Mesodermal cell (in vitro differentiated cells): Measurements from ENCODE around the gene MVB12B.

Experiments
- H3K27ac ChIP-seq: 2 replicates; pipeline ENCODE4 v1.7.0; 2013; ENCODE audit warnings: mild to moderate bottlenecking, low read depth, low read length, moderate library complexity; ENCODE audit not compliant: severe bottlenecking
- H3K36me3 ChIP-seq: 2 replicates; pipeline ENCODE4 v1.7.1; 2013; ENCODE audit warnings: mild to moderate bottlenecking, low read length, moderate library complexity; ENCODE audit not compliant: control insufficient read depth, insufficient read depth
- H3K4me1 ChIP-seq: one replicate; pipeline ENCODE4 v1.7.1; 2013; ENCODE audit warnings: mild to moderate bottlenecking, low read length; ENCODE audit not compliant: insufficient read depth, control insufficient read depth, poor library complexity, severe bottlenecking
- H3K4me3 ChIP-seq: 2 replicates; pipeline ENCODE4 v1.7.0; 2013; ENCODE audit warnings: low read length, control low read depth, mild to moderate bottlenecking; ENCODE audit not compliant: insufficient read depth, poor library complexity, severe bottlenecking; ENCODE audit errors: extremely low read depth
- H3K9me3 ChIP-seq: 2 replicates; pipeline ENCODE4 v1.7.1; 2013; ENCODE audit warnings: mild to moderate bottlenecking, low read length, moderate library complexity; ENCODE audit not compliant: control insufficient read depth
- WGBS, 2 experiments: methylation state at CpG; one replicate each; pipeline ENCODE4 v1.1.5; 2013; ENCODE audit warnings: missing lambda C conversion rate in 2 of 2; ENCODE audit not compliant: insufficient coverage in 2 of 2; 5-methylcytosine and 5-hydroxymethylcytosine counted together

The MVB12B gene

DNA sequence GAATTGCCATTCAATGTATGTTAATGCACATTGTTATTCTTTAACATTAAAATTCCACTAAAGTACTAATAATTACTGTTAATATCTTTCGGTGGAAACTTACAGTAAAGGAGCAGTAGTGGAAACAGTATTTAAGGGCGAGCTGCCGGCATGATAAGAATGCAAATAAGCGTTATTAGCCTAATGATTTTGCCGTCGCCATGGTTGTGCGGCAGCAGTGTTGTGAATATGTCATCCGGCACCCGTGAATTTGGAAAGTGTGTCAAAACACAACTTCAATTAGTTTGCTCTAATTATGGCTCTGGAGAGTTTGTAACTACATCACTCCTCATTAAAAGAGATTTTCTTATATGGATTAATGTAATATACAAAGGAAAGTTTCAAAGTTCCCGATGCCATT, 81.4 kb downstream of the MVB12B start:
- Histone ChIP-seq H3K9me3 (no peaks in the 10 kb centered on the region), H3K27ac (no peak overlapping the region), H3K36me3 (peaks cover 10% of the 10 kb centered on the region), H3K4me1 (peaks cover 8% of the 10 kb centered on the region), H3K4me3 (no peak overlapping the region)
- 91 to 99% methylated on average over 7 to 8 of the region's 10 CpGs for WGBS, 2 experiments

DNA sequence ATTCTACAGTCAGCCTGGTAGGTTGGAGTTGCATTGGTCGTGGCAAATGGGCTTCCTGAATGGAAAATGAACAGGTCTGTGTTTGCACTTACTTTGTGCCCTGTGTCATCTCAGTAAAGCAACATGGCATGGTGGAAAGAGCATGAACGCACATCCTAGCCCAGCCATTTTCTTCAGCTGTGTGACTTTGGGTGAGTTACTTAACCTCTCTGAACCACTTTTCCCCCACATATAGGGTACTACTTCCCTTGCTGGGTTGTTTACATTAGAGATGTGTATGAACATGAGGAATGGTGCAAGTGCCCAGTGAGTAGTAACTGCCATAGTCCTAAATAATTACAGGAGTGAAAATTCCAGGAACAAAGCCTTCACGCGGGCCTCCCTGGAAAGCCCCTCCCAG, 83.6 kb downstream of the MVB12B start:
- Histone ChIP-seq H3K27ac (no peak overlapping the region), H3K36me3 (peaks cover 7% of the 10 kb centered on the region), H3K4me1 (peaks cover 8% of the 10 kb centered on the region), H3K4me3 (no peak overlapping the region), H3K9me3 (no peaks in the 10 kb centered on the region)
- 93 to 96% methylated on average over 3 of the region's 4 CpGs for WGBS, 2 experiments

- no peak overlapping the region for H3K4me3 ChIP-seq
- H3K9me3 ChIP-seq: no peaks in the 10 kb centered on the region
- H3K36me3 ChIP-seq: peaks cover 7% of the 10 kb centered on the region
- H3K4me1 ChIP-seq: peaks cover 8% of the 10 kb centered on the region
- 95 to 96% methylated on average over 7 to 11 of the region's 12 CpGs for WGBS, 2 experiments
- no peak overlapping the region for H3K27ac ChIP-seq
These were observed 84.8 kb downstream of the MVB12B start for GRCh38 chr9:126411225-126411947.

- Histone ChIP-seq H3K4me3 (no peak overlapping the region), H3K27ac (no peak overlapping the region), H3K9me3 (no peaks in the 10 kb centered on the region), H3K36me3 (peaks cover 7% of the 10 kb centered on the region), H3K4me1 (peaks cover 8% of the 10 kb centered on the region)
- WGBS, 2 experiments: 97 to 99% methylated on average over 4 to 5 of the region's 6 CpGs
These were observed 85.3 kb downstream of the MVB12B start for GRCh38 chr9:126411948-126412284.

- H3K4me3 ChIP-seq: no peak overlapping the region
- WGBS, 2 experiments: 70 to 73% methylated on average over 2 to 3 of the region's 3 CpGs
These were observed 86.3 kb downstream of the MVB12B start for GRCh38 chr9:126412905-126413304.

GRCh38 chr9:126413391-126414068, 86.9 kb downstream of the MVB12B start:
- Histone ChIP-seq H3K4me3 (no peak overlapping the region), H3K36me3 (peaks cover 7% of the 10 kb centered on the region), H3K27ac (no peak overlapping the region), H3K9me3 (no peaks in the 10 kb centered on the region), H3K4me1 (no peaks in the 10 kb centered on the region)
- WGBS, 2 experiments: 91 to 100% methylated on average over 4 to 5 of the region's 7 CpGs

More at GRCh38 chr9:126412905-126413304, 86.3 kb downstream of the MVB12B start:
- Histone ChIP-seq H3K4me1 (peaks cover 2% of the 10 kb centered on the region), H3K36me3 (peaks cover 7% of the 10 kb centered on the region), H3K27ac (no peak overlapping the region), H3K9me3 (no peaks in the 10 kb centered on the region)

GRCh38 chr9:126415741-126416370, 89.2 kb downstream of the MVB12B start:
- WGBS, 2 experiments: 88 to 93% methylated on average over 12 to 16 of the region's 16 CpGs
- H3K27ac ChIP-seq: no peak overlapping the region
- no peaks in the 10 kb centered on the region for H3K4me1 ChIP-seq

GRCh38 chr9:126417043-126417442, 90.4 kb downstream of the MVB12B start:
- H3K36me3 ChIP-seq: peaks cover 8% of the 10 kb centered on the region
- H3K4me3 ChIP-seq: no peak overlapping the region
- no peaks in the 10 kb centered on the region for H3K4me1 ChIP-seq
- no peaks in the 10 kb centered on the region for H3K9me3 ChIP-seq
- H3K27ac ChIP-seq: no peak overlapping the region

More at GRCh38 chr9:126415741-126416370, 89.2 kb downstream of the MVB12B start:
- no peak overlapping the region for H3K4me3 ChIP-seq
- H3K9me3 ChIP-seq: no peaks in the 10 kb centered on the region
- H3K36me3 ChIP-seq: peaks cover 3% of the 10 kb centered on the region

DNA sequence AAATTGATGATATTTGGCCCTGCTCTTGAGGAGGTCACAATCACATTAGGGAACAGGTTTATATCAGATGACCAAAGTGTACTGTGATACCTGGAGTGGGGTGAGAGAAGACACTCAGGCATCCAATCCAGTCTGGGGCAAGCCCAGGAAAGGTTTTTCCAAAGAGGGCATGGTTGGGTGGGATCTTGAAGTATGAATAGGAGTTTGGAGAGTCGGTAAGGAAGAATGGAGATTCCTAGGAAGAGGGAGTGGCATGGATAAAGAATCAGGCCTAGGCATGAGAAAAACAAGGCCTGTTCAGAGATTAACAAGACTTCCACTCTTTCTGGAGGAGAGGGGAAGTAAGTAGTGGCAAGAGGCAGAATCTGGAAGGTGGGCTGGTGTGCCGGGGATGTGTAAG, 91.1 kb downstream of the MVB12B start:
- H3K36me3 ChIP-seq: peaks cover 13% of the 10 kb centered on the region
- H3K4me3 ChIP-seq: no peak overlapping the region
- 82 to 92% methylated on average over 2 of the region's 2 CpGs for WGBS, 2 experiments
- no peaks in the 10 kb centered on the region for H3K9me3 ChIP-seq
- no peak overlapping the region for H3K27ac ChIP-seq
- no peaks in the 10 kb centered on the region for H3K4me1 ChIP-seq

- 84 to 85% methylated on average over 5 of the region's 6 CpGs for WGBS, 2 experiments
- Histone ChIP-seq H3K4me1 (no peaks in the 10 kb centered on the region), H3K9me3 (no peaks in the 10 kb centered on the region), H3K27ac (no peak overlapping the region), H3K4me3 (no peak overlapping the region), H3K36me3 (peaks cover 21% of the 10 kb centered on the region)
These were observed 92.0 kb downstream of the MVB12B start for GRCh38 chr9:126418608-126419007.

GRCh38 chr9:126419475-126419874, 92.8 kb downstream of the MVB12B start:
- H3K4me3 ChIP-seq: no peak overlapping the region
- no peaks in the 10 kb centered on the region for H3K4me1 ChIP-seq
- H3K27ac ChIP-seq: no peak overlapping the region
- 76 to 81% methylated on average over 6 of the region's 6 CpGs for WGBS, 2 experiments
- no peaks in the 10 kb centered on the region for H3K9me3 ChIP-seq
- peaks cover 20% of the 10 kb centered on the region for H3K36me3 ChIP-seq
